GM19240 (cell line): ENCODE measurements around the gene CDC42EP3.

ENCODE experiments used
- DNase-seq: peaks from one replicate; pipeline ENCODE4 v3.0.0; 2011; ENCODE audit warnings: low spot score; ENCODE audit not compliant: insufficient read length

CDC42EP3 gene

GRCh38 chr2:37656512-37657423 lies 14.7 kb downstream of the CDC42EP3 start:
- no peak for DNase-seq

- peak; percentile 47 for DNase-seq
Observed at GRCh38 chr2:37654932-37655841, 16.3 kb downstream of the CDC42EP3 start.

DNA sequence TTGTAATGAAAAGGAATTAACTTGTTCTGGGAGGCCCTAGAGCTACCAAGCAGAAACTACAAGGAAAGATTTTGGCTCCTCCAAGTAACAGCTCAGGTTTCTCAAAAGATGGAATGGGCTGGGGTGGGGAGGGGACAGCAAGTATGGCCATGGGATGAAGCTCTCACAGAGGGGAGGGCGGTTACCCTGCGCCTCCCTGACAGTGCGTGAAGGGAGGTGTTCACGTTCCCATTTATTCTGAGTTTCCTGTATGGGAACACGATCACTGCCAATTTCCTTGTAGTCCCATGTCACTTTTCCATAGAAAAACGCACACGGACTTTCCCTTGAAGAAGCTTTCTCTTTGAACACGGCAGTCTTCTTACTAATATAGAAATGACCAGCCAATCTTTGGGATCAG lies 17.0 kb downstream of the CDC42EP3 start:
- DNase-seq: no peak

DNA sequence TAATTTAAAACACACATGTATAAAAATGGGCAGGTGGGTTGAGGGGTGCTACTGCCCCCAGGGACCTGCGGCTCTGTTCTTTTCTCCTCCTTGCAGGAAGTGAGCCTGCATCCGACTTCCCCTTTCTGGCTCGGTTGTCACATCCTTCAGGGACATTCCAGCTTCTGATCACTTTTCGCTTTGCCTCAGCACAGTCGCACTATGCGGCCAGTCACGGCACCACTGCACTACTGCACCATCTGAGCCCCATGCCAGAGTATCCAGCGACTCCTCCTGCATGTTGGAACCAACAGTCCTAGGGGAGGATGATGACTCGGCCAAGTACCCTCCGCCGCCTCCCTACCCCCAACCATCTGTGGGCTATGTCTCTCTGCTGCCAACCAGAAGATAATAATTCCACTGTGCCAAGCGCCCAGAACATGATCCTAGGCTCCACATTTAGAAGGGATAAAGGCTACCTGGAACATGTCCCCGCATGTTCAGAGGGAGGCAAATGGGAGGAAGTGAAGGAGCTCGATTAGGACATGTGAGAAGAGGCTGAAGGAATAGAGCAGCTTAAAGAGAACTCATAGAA lies 17.6 kb downstream of the CDC42EP3 start:
- DNase-seq: no peak

GRCh38 chr2:37653093-37653492 lies 18.3 kb downstream of the CDC42EP3 start:
- DNase-seq: no peak

DNA sequence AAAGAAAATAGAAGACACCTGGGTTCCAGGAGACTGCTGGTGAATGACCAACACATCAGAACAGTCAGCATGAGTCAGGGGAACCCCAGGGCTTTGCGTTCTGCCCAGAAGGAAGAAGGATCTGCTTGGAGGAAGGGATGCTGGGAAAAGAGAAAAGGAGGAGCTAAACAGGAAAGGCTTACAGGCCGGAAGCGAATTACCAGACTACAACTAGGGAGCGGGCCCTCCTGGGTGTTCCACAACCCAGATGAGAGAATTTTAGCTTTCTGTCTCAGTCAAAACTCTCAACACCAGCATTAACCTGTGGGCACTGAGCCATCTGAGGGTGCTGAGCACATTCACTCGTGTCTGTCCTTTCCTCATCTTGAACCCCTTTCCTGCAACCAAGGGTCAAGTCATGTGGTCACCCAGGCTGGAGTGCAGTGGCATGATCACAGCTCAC lies 19.2 kb downstream of the CDC42EP3 start:
- DNase-seq: no peak

DNA sequence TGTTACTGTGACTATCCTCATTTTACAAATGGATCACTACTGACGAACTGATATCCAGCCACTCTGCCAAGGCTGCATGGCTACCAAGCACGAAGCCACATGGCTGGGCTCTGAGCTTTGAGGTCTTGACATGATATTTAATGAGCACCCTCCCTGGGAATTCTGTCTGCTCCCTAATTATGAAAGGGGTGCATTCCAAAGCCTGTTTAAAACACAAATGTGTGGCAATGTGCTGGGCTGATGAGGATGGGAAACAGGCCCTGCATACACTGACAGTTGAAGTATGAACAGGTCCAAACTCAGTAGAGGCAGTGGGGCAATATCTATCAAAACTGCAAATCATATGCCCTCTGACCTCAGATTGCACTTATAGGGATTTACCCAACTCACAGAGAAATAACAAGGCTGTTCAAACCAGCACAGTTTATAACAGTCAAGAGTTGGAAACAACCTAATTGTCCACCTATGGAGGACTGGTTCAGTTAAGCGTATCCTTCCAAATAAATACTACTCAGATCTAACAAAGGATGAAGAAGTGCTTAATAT lies 20.8 kb downstream of the CDC42EP3 start:
- DNase-seq: no peak

- no peak for DNase-seq
Observed at GRCh38 chr2:37649518-37649917, 21.9 kb downstream of the CDC42EP3 start.

GRCh38 chr2:37648331-37649011 lies 23.0 kb downstream of the CDC42EP3 start:
- no peak for DNase-seq

DNA sequence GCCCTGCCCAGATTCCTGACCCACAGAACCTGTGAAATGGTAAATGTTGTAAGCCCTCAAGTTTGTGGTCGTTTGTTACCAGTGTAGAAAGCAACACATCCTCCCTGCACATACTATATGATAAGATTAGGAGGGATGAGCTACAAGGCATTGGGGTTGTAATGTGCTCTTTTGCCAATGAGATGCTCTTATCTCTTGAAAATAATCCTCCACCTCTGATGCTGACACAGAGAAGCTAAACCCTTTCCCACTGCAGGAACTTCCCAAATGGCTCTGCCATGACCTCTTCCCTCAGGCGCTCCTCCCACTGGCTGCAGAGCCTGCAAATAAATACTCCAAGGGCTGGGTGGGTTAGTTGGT lies 23.5 kb downstream of the CDC42EP3 start:
- no peak for DNase-seq

GRCh38 chr2:37645836-37646235 lies 25.6 kb downstream of the CDC42EP3 start:
- DNase-seq: no peak

DNA sequence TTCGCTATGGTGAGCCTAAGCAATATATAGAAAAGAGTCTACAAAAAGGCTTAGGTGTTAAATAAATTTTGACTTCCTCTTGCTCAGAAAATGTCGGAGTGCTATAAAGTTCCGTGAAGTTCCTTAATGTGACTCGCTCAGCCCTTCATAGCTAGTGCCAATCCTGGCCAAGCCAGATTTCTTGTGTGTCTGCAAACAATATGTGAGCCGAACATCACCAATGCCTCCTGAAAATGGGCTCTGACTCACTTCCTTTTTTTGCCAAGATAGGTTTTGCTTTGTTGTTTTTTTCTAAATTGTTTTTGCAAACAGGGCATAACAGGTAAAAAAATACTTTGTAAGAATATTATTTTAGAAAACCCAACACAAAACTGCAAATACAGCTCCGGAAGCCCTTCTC lies 26.1 kb downstream of the CDC42EP3 start:
- DNase-seq: no peak

DNA sequence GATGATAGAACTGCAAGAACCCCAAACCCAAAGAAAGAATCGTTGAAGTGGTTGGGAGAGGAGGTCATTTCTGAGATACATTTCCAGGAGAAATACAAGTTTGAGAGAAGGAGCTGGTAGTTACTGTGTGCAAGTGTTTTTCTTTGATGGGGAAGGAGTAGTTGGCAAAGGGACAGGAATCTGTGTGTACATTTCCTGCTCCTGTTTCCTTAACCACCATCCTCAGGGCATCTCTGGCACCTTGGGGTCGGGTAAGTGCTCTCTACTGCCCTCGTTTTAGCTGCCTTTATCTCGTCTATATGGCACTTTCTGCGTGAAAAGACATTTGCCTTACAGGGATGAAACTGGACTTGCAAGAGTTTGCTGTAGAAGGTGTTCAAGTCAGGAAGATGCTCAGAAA lies 27.3 kb downstream of the CDC42EP3 start:
- no peak for DNase-seq

DNA sequence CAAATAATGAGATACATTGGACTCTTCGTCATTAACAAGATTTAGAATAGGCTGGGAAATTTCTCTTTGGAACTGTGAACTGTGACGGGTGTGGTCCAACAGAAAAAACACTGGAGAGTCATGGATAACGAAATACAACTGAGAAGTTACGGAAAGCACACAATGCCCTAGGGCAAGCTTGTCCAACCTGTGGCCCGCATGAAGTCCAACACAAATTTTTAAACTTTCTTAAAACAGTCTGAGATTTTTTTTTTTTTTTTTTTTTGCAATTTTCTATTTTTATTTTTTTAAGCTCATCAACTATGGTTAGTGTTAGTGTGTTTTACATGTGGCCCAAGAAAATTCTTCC lies 27.7 kb downstream of the CDC42EP3 start:
- DNase-seq: no peak

DNA sequence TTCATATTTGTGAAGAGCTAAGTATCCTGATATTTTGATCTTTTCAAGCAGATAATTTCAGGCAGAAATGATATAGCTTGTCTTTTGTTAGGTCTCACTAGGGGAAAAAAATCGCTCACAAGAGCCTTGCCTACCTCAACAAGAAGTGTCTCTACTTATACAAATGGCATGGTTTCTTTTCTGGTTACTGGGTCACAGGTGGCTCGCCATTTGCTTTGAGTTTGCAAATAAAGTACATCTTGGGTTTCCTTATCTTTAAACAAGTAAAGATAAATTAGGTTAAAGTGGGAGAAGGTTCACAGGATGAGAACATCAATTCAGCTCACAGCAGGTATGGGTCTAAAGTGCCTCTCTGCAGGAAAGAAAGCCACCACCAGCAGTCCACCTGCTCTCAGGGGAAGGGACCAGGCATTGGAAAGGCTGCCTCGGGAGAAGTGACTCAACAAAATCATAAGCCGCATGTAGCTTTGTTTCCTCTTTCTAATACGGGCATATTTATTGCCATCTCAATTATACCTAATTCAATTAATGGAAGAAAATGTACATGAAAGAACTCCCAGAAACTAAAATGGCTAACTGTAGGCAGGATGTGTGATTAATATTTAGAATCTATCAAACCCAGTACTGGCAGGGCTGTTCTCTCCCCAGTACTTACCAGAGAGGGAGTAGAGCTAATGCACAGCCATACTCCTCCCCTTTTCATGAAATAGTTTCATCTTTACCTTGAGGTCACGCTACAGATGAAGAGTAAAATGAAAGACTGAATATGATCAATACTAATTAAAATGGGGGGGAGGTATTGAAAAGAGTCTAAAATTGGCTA lies 28.3 kb downstream of the CDC42EP3 start:
- no peak for DNase-seq

DNA sequence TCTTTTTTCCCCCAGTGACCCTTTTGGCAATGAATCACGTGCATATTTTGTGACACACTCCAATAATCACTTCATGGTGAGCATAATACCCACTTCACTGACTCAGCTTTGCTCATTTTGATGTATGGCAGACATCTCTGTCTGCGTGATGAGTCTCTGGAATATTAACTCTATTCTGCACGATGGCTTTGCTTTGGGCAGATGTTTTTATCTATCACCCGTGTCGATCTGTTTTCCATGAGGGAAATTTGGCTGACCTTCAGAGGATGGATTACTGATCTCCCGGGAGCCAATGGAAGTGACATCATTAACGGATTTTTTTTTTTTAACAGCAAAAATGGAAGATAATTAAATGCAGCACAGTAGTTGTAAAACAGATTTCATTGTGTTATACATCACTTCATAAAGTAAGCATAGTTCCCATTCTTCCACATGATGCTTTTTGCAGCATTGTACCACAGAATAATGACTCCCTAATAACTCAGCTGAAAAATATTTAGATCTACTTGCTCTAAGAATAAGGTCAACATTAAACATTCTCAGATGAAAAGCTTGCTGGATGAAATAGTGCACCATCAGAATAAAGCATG lies 29.8 kb downstream of the CDC42EP3 start:
- DNase-seq: no peak

- DNase-seq: no peak
Observed at GRCh38 chr2:37639631-37640030, 31.8 kb downstream of the CDC42EP3 start.

DNA sequence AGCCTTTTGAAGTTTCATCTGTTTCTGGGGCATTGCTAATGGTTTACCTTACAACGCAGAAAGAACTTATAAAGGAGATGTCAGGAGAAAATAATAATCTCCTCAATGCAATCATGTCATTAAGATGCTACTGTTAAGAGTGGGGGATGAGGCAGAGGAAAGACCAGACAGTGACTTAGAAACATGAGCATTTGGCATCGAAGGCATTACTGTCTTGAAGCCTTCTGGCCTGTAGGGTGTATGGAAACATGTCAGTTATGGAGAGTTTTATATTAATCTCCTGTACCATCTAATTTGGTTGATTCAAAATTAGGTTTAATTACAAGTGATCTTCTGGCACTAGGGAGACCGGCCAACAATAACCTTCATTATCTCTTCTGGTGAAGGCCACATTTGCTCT lies 32.5 kb downstream of the CDC42EP3 start:
- DNase-seq: no peak

DNA sequence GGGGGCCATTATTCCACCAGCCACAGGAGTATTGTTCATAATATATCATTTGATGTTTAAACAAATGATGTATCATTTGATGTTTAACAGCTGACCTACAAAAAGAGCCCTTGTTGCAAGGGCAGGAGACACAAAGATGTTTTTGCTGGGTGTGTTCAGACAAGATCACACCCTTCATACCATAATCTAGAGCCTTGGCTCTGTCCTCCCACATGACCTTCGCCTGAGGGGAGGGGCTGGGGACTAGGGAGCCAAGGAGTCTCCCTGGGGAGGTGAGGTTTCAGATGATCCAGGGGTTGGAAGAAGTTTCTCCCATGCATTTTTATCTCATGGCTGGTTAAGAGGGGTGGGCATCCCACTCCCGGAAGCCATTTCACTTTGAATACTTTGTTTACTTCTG lies 33.5 kb downstream of the CDC42EP3 start:
- DNase-seq: no peak
